Panc1 (cell line): ENCODE results near the gene JPH4. TPM values are rescaled to one million over a fixed set of nuclear protein-coding genes. Genes with fewer than 3 reads are reported as not detected.

Source experiments
- ATAC-seq: fragments of 200-7000 bp; cut with Tn5 transposase; 2 replicates; pipeline ENCODE4 v1.9.1; 2020; ENCODE audit warnings: mild to moderate bottlenecking, moderate library complexity
- BruUV-seq: library from RNA; stranded (reverse); fragments of 400-500 nt; replicated peaks from 2 replicates; lab custom pipeline; 2021; lab: Mats Ljungman, UMichigan
- CTCF ChIA-PET: fragments of 300-600 bp; sonication (Branson Sonifier 250); formaldehyde crosslinking; loops from one replicate; lab custom pipeline; 2022; ENCODE audit warnings: antibody characterized with exemption; lab: Charles Lee
- POLR2A ChIA-PET: fragments of 300-600 bp; sonication (Branson Sonifier 250); formaldehyde crosslinking; loops from one replicate; lab custom pipeline; 2022; ENCODE audit warnings: antibody characterized with exemption; lab: Charles Lee
- DNase-seq: peaks from one replicate; pipeline ENCODE4 v3.0.0-alpha.2; 2010; ENCODE audit warnings: low read depth, low spot score
- H3K27ac ChIP-seq: 2 replicates; pipeline ENCODE4 v1.5.1; 2011; ENCODE audit warnings: mild to moderate bottlenecking, low read length, inconsistent platforms
- H3K27me3 ChIP-seq: fragments of 200-500 bp; sonication (Bioruptor generic); 2 replicates; pipeline ENCODE4 v1.6.0; 2014; ENCODE audit warnings: low read length, inconsistent platforms; ENCODE audit not compliant: control insufficient read depth, insufficient read depth
- H3K36me3 ChIP-seq: fragments of 200-500 bp; sonication (Bioruptor generic); 2 replicates; pipeline ENCODE4 v1.5.1; 2014; ENCODE audit warnings: inconsistent platforms, mild to moderate bottlenecking, low read length, moderate library complexity; ENCODE audit not compliant: control insufficient read depth, insufficient read depth
- H3K4me1 ChIP-seq: 2 replicates; pipeline ENCODE4 v1.5.1; 2011; ENCODE audit warnings: inconsistent platforms, mild to moderate bottlenecking, low read length, moderate library complexity; ENCODE audit not compliant: control insufficient read depth, insufficient read depth
- H3K4me3 ChIP-seq, 2 experiments: 2 replicates each; pipeline ENCODE4 v1.5.1; 2011 to 2012; ENCODE audit warnings: low read depth in 2 of 2, low read length in 2 of 2, mild to moderate bottlenecking in 2 of 2, inconsistent platforms in 1 of 2, moderate library complexity in 1 of 2
- H3K9me3 ChIP-seq: fragments of 200-500 bp; sonication (Bioruptor generic); 2 replicates; pipeline ENCODE4 v1.5.1; 2014; ENCODE audit warnings: low read depth, mild to moderate bottlenecking, inconsistent platforms, low read length, moderate library complexity; ENCODE audit not compliant: control insufficient read depth, insufficient read depth
- CTCF ChIP-seq: fragments of 450-650 bp; IDR thresholded peaks from 2 replicates; pipeline ENCODE4 v1.5.1; 2017; ENCODE audit warnings: mild to moderate bottlenecking
- POLR2AphosphoS5 ChIP-seq: IDR thresholded peaks from 2 replicates; pipeline ENCODE4 v1.6.1; 2012; ENCODE audit warnings: mild to moderate bottlenecking, low read depth, low read length, moderate library complexity
- SIN3A ChIP-seq: IDR thresholded peaks from 2 replicates; pipeline ENCODE4 v1.6.1; 2012; ENCODE audit warnings: low read depth, mild to moderate bottlenecking, low read length, moderate library complexity, borderline replicate concordance; ENCODE audit not compliant: insufficient read depth
- TCF7L2 ChIP-seq: IDR thresholded peaks from 2 replicates; pipeline ENCODE4 v1.6.1; 2011; ENCODE audit warnings: mild to moderate bottlenecking, low read depth, low read length, inconsistent platforms
- in situ Hi-C: cut with HindIII; loops from 2 replicates; pipeline ENCODE4 v1.10.0; 2016; ENCODE audit warnings: low sequenced_read_pairs, low pct_unique_long_range_greater_than_20kb
- intact Hi-C: fragments of 100-400 bp; cut with micrococcal nuclease; formaldehyde crosslinking; loops from one replicate; pipeline ENCODE4 v1.10.0; 2022; ENCODE audit not compliant: unreplicated experiment
- total RNA-seq: library from RNA; stranded (reverse); gene quantifications from one replicate; pipeline ENCODE4 v1.2.1, GENCODE V29; 2021; ENCODE audit not compliant: unreplicated experiment
- TF ChIP-seq, protein P1 (sequence below), 2 experiments: IDR thresholded peaks; 2 replicates each; pipeline ENCODE4 v1.6.1; 2011 to 2012; ENCODE audit warnings: low read depth in 2 of 2, control low read depth in 1 of 2, low read length in 1 of 2, mild to moderate bottlenecking in 1 of 2, moderate library complexity in 1 of 2; ENCODE audit not compliant: insufficient read depth in 1 of 2

Gene JPH4
- total RNA-seq, 1 experiment from 2014 or later = 0.05 TPM

- BruUV-seq = no TSS peak
- ATAC-seq = no peak
- H3K36me3 ChIP-seq = peaks cover 3% of the 10 kb centered on the region; the same call in 1 of the 2 replicates
- H3K4me3 ChIP-seq = no peak overlapping the region
- intact Hi-C loops = no loop called here
- in situ Hi-C loops = no loop called here
- no peaks in the 10 kb centered on the region for H3K9me3 ChIP-seq
- ChIA-PET POLR2A (interaction anchor here (0.7 kb wide), 1 partner anchor 129 kb away, joined by 4 read pairs; no protein-coding TSS in a partner anchor), CTCF (no interaction called here)
- H3K4me1 ChIP-seq = no peaks in the 10 kb centered on the region
- no peak for DNase-seq
- no peaks in the 10 kb centered on the region for H3K27me3 ChIP-seq
- TF ChIP-seq POLR2AphosphoS5 (0 out of 2 replicates have a peak, but pooled peaks have one; percentile 15), SIN3A (no peak)
- no peak overlapping the region for H3K27ac ChIP-seq
Measured at GRCh38 chr14:23561259-23561658, 17.3 kb downstream of the JPH4 start.

- TF ChIP-seq SIN3A (no peak), POLR2AphosphoS5 (no peak), CTCF (no peak), TCF7L2 (no peak)
- TF ChIP-seq, protein P1, sequence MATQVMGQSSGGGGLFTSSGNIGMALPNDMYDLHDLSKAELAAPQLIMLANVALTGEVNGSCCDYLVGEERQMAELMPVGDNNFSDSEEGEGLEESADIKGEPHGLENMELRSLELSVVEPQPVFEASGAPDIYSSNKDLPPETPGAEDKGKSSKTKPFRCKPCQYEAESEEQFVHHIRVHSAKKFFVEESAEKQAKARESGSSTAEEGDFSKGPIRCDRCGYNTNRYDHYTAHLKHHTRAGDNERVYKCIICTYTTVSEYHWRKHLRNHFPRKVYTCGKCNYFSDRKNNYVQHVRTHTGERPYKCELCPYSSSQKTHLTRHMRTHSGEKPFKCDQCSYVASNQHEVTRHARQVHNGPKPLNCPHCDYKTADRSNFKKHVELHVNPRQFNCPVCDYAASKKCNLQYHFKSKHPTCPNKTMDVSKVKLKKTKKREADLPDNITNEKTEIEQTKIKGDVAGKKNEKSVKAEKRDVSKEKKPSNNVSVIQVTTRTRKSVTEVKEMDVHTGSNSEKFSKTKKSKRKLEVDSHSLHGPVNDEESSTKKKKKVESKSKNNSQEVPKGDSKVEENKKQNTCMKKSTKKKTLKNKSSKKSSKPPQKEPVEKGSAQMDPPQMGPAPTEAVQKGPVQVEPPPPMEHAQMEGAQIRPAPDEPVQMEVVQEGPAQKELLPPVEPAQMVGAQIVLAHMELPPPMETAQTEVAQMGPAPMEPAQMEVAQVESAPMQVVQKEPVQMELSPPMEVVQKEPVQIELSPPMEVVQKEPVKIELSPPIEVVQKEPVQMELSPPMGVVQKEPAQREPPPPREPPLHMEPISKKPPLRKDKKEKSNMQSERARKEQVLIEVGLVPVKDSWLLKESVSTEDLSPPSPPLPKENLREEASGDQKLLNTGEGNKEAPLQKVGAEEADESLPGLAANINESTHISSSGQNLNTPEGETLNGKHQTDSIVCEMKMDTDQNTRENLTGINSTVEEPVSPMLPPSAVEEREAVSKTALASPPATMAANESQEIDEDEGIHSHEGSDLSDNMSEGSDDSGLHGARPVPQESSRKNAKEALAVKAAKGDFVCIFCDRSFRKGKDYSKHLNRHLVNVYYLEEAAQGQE (IDR thresholded peaks at IDR 0.05; ENCODE audit: insufficient read depth in 1 of 2, low read depth in 2 of 2, low read length in 1 of 2) = no peak
- H3K27ac ChIP-seq = no peak overlapping the region
- DNase-seq (no peak), ATAC-seq (no peak)
- H3K27me3 ChIP-seq = no peaks in the 10 kb centered on the region
- H3K9me3 ChIP-seq = no peaks in the 10 kb centered on the region
- ChIA-PET CTCF (interaction anchor here (0.8 to 2.4 kb wide), 3 partner anchors 11 to 81 kb away, joined by 3 to 13 read pairs (median 3); no protein-coding TSS in a partner anchor), POLR2A (interaction anchor here (1.0 kb wide), 1 partner anchor 217 kb away, joined by 3 read pairs; no protein-coding TSS in a partner anchor)
- H3K36me3 ChIP-seq = peaks cover 5% of the 10 kb centered on the region; the same call in 1 of the 2 replicates
- intact Hi-C loops = loop anchor here (2.0 to 10.0 kb wide), 2 partner anchors 81 to 235 kb away; partner anchors contain the start of gene PABPN1
- H3K4me3 ChIP-seq = no peak overlapping the region
- BruUV-seq = no TSS peak
- in situ Hi-C loops = no loop called here
- H3K4me1 ChIP-seq = no peaks in the 10 kb centered on the region
Measured at GRCh38 chr14:23559926-23560520, 18.6 kb downstream of the JPH4 start.
